Measurements from ENCODE around the gene ZBTB49.

DNA sequence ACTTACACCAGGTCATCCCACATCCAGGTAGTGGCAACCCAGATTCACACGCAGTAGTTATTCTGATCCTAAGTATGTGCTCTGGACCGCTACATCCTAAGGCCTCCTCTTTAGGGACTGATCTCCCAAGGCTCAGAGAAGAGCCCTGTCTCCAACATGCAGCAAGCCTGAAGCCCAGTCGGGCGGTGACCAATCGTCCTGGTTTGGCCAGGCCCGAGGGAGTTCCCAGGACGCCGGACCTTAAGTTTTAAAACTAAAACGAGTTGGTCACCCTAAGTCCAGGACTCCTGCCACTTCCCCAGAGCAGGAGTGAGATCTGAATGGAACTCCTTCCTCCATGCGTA, 482 bp upstream of the ZBTB49 start:
- TF ChIP-seq, protein P1, sequence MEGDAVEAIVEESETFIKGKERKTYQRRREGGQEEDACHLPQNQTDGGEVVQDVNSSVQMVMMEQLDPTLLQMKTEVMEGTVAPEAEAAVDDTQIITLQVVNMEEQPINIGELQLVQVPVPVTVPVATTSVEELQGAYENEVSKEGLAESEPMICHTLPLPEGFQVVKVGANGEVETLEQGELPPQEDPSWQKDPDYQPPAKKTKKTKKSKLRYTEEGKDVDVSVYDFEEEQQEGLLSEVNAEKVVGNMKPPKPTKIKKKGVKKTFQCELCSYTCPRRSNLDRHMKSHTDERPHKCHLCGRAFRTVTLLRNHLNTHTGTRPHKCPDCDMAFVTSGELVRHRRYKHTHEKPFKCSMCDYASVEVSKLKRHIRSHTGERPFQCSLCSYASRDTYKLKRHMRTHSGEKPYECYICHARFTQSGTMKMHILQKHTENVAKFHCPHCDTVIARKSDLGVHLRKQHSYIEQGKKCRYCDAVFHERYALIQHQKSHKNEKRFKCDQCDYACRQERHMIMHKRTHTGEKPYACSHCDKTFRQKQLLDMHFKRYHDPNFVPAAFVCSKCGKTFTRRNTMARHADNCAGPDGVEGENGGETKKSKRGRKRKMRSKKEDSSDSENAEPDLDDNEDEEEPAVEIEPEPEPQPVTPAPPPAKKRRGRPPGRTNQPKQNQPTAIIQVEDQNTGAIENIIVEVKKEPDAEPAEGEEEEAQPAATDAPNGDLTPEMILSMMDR (IDR thresholded peaks at IDR 0.05; ENCODE audit: low read length), result no peak
- TF ChIP-seq EZH2 (IDR thresholded peaks at IDR 0.05; ENCODE audit: borderline replicate concordance, low read length), result no peak
